HL-60/S4 treated with phorbol 12-myristate 13-acetate at 8.2 ng/mL for 4 days and 3 days (cell line): ENCODE results near the gene SERPINE2.

Experiments
- in situ Hi-C: fragments of 300-500 bp; cut with MboI; formaldehyde crosslinking; loops from 2 replicates; pipeline ENCODE4 v1.15.0; 2022; ENCODE audit warnings: low sequenced_read_pairs

The SERPINE2 gene

DNA sequence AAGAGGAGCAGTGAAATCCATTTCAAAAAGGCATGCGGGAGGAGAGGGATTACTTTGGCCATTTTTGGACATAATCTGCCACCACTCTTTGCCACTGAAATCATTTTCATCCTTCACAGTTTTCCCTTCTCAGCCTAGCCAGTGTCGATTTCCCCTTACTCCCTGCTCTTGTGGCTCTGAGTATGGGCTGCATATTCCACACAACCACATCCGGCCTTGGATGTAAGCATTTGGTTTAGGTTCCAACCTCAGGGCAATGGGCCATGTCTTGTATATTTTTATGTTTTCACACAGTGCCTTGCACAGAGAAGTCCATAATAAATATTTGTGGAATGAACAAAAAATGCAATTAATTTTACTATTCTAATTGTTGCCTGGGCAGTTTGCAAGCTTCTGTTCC lies 7.7 kb upstream of the SERPINE2 start:
- in situ Hi-C loops, result no loop called here

DNA sequence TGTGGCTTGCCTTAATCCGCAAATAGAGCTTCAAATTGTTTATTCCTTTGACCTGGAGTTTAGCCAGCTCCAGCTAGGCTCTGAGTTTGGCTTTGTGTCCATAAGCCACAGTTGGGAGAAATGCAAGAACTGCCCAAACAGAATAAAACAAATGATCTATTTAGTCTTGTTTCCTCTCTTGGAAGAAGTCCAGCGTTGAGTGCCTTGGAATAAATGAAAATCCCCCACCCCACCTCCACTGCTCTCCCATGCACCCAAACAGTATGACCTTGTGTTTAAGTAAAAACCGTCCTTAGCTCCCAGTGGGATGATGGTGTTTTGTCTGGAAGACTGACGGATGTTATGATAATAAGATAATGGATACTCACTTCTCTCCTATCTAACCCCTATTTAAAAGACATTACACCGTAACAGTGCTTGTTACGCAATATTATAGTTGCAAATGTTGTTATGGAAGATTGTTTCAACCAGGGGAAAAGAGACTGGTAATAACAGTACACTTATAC lies 3.2 kb upstream of the SERPINE2 start:
- in situ Hi-C loops, result no loop called here

DNA sequence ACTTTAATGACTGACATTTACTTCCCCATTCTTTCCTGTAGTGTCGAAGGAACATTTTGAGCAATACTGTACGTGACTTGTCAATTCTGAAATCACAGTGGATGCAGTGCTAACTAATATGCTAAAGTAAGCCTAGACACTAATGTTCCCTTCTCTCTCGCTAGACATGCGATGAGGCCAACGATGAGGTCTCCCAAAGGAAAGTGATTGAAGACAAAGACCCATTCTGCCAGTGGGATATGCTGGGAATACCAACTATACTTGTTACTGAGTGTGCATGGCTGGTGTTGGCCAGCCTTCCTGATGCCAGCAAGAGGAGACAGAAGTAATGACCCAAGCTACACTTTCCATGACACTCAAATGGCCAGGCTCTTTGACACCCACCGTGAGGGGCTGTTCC lies 2.5 kb upstream of the SERPINE2 start:
- in situ Hi-C loops, result no loop called here

DNA sequence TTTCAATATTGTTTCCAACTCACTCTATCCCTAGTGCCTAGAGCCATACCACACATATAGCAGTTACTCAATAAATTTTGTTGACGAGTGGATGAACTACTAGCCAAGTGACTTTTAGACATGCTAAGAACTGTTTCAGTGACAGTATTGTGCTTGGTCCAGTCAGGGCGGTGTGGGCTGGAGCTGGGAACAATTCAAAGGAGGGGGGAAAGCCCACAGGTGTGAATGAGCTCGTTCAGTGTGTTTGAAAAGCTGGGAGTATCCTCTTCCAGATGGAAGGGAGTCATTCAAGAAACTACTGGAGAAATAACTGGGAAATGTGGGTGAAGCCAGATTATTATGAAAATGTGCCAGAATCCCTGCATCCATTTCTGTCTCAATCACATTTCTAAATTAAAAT lies 1.7 kb upstream of the SERPINE2 start:
- in situ Hi-C loops, result no loop called here

DNA sequence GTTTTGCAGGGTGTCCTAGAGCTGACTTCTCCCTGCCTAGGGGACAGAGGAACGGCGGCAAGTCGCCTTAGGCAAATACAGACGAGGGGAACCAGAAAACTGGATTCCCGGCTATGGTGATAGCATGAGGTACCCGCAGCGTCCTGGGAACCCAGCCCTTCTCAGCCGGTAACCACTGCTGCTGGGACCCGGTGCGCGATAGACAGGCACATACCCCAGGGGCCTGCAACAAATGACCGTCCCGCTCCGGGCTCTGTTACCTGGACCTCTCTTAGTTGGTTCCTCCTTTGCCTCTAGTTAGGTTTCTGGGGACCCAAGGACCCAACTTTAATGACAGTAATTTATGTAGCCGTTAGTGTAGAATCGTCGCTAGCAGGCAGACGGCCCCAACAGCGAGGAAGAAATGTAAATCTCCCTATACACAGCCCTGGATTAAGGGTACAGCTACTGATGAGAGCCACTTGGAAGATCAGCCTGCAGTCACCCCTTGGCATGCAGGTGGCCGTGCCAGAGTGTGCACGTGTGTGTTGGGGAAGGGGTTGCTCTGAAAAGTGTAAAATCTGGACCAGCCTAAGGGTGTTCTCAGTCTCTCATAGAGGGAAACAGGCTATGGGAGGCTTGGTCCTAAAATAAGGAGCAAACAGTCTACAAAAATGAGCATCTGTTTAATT lies 819 bp upstream of the SERPINE2 start:
- in situ Hi-C loops, result no loop called here

DNA sequence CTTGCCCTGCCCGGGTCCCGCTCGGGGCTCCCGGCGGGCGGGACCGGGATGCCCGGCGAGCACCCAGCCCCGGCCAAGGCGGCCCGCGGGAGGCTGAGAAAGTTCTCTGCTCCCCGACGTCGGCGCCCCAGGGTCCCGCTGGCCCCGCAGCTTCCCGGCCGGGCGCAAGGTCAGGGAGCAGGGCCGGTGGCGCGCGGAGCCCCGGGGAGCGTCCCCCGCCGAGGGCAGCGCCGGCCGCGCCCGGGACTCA lies 331 bp downstream of the SERPINE2 start:
- in situ Hi-C loops, result no loop called here

DNA sequence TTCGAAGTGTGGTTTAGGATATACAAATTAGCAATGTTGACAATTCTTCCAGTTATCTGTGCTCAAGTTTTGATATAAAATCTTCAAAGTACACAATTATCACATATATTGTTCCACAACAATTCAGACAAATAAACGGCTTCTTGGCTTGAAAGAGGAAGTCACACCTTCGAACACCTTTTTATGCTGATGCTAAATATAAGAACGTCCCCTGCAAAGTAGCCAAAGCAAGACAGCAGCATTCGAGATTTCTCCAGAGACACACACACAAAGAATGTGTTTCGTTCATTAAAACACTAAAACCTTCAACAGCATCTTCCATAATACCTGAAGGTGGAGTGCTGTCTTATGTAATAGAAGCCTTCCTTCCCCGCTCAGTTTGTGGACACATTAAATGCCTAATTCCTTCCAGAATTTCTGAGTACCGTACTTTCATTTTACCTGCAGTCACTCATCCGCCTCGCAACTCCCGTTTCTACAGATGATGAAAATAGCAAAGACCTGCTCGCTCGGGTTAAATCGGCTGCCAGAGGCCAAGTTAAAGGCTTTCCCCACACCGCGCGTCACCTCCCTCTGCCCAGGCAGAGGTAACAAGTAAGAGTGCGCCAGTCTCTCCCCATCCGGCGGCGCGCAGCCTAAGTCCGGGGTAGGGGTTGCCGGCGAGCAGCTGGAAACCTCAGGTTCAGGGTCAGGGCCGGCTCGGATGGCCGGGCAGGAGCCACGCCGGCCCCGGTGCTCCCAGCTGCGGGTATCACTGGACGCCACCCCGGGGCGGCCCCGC lies 847 bp downstream of the SERPINE2 start:
- in situ Hi-C loops, result no loop called here

DNA sequence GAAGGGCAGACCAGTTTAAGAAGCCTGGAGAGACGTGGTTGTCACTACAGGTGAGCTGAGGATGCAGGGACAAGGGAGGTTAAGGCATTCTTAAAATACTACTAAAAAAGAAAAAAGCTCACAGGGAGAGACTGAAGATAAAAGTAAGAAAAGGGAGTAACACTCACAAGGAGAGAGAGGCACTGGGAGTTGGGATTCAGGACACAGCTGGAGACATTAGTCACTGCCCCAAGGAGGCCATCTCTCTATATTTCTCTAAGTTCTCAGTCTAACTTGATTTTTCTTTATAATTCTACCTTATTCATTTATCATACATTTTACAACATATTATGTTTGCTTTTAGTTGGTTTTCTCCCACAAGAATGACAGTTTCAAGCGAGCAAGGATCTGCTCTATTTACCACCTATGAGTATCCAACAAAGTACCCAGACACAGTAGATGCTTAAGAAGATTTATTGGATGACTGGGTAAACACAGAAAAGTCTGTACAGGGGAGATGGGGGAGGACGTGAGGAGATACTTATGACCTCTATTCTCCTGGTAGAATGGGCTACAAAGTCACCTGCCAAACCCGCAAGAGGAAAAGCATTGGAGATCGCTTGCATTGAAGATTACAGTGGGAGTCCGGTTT lies 2.2 kb downstream of the SERPINE2 start:
- in situ Hi-C loops, result no loop called here

DNA sequence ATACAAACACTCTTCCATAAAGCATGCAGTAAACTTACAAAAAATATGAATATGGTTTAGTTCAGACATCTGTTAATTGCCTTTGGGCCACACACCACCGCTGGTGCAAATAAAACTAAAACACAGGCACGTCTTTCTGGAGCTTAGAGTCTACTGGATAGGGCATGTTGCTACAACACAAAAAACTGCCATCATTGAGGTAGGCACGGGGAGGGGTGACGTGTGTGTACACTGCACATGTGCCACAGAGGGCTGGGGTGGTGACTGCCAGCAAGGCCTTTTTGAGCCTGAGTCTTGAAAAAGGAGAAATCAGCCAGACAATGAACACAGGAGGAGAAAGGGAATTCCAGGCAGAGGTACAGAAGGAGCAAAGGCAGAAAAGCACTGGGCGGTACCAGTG lies 5.1 kb downstream of the SERPINE2 start:
- in situ Hi-C loops, result no loop called here

DNA sequence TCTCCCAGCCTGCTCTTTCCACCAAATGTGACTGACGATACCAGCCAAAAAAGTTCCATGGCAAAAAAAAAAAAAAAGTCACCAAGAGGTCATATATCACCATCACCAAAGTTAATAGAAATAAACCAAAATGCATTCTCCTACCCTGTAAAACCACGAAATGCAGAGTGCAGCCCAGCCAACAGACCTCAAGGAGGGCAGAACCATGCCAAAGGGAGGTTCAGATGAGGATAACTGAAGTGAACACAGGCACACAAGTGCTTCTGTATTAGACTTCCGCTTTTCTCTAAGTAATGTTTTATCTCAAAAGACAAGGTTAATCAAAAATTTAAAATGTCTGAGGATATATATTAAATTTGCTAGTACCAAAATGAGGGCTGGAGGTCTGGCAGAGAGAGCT lies 5.5 kb downstream of the SERPINE2 start:
- in situ Hi-C loops, result no loop called here

DNA sequence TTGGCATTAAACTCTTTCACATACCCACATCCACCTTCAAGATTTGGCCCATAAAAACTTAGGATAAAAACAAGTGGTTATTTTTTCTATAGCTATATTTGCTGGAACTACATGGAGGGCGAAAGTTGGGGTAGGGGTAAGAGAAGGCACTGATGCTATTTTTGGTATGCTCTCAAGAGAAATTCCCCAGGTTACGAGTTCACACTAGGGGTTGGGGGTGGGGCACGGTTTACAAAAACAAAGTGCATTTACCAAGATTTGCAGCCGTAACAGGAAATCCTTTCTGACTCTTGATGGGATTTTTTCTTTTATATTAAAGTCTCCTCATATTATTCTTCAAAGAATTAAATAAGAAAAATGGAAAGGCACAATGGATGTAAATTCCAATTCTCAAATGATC lies 6.8 kb downstream of the SERPINE2 start:
- in situ Hi-C loops, result no loop called here

DNA sequence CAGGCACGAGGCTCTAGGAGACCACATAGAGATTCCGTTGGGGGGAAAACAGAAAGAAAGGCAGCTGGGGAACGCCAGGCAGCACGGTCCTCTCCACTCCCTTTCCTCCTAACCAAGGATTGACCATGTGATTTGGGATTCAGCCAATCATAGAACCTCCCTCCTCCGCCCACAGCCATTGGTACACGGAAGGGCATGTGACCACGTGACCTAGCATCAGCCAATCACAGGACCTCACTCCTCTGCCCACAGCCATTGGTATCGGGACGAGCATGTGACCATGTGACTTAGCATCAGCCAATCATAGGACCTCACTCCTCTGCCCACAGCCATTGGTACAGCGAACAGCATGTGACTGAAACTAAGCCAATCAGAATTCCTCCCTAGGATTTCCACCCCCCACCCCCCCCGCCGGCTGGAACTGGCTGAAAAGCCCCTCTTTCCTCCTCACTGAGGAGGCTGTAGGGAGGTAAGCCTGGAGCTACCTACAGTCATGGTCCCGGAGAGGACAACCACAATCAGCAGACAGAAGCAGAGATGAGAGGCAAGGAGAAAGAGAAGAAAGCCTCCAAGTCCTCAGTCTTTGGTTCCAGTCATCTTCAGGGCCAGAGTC lies 7.6 kb downstream of the SERPINE2 start:
- in situ Hi-C loops, result no loop called here

DNA sequence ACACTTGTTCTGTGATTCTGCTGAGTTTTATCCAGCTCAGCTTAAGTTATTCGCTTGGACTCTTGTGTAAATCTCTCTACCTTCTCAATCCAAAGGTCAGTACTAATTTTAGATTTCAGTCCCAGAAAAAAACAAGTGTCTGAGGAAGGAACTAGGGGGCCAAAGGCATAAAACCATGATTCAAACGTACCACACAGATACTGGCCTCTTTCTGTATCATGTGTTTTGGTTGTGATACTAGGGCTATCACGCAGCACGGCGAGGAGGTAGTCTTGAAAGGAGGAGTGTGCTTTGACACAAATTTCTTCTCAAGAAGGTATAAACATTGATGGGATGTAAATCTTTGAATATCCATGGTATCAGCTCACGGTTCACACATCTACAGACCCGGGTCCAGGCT lies 8.3 kb downstream of the SERPINE2 start:
- in situ Hi-C loops, result no loop called here

DNA sequence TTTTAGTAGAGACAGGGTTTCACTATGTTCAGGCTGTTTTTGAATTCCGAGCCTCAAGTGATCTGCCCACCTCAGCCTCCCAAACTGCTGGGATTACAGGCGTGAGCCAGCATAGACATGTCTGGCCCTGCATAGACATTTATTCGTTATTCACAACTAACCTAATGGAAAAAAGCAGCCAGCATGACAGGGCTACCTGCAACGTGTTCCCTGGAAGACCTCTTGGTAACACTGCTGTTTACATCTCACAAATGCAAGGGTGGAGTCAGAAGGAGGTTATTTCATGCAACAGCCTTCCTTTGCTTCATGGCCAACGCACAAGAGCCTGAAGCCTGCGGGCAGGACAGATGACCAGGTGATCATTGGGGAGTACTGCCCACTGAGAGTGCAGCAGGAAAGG lies 9.2 kb downstream of the SERPINE2 start:
- in situ Hi-C loops, result no loop called here

DNA sequence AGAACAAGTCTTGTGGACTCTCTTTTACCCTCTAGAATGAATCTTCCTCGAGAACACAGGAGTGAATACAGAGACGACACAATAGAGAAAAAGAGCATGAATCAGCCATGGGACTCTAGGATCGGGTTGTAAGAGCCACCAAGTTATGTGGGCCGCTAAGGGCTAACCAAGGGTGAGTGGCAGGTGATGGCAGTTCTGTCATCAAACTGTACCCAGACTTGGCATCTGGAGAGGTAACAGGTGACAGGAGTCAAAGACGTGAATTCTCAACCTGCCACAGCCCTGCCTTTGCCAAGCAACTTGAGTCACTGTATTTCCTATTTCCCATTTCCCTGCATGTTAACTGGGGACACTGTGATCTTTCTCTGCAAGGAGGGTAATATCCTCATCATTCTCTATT lies 11.2 kb downstream of the SERPINE2 start:
- in situ Hi-C loops, result no loop called here

DNA sequence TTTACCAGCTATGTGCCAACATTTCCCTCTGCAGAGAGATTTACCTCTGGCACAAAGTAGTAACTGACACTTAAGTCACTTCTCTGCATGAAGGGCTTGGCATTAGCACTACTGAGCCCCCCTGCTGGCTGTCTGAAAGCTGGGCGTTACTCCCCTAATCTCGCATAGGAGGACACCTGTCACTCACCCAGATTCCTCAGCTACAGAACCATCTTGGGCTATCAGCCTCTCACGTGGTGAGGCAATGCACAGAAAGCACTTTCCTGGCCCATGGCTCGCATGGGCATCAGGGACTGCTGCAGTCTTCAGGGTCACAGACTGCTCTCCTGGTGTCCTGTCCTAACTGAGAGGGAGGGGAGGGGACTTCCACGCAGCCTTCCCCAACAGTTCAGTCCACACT lies 12.0 kb downstream of the SERPINE2 start:
- in situ Hi-C loops, result no loop called here

DNA sequence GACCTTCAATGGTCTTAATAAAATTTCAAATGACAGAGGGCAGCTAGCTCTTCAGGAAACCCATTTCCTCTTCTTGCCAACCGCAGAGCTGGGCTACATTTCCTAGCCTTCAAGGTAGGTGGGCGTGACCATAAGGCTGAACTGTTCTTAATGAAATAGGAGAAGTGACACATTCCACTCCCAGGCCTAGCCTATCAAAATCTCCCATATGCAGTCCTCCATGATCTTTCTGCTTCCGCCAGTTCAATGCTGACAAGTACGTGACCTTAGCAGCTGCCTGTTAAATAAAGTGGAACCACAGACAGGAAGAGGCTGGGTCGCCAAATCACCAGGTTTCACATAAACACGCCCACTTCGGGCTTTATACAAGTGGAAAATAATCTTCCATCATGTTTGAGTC lies 13.2 kb downstream of the SERPINE2 start:
- in situ Hi-C loops, result no loop called here

DNA sequence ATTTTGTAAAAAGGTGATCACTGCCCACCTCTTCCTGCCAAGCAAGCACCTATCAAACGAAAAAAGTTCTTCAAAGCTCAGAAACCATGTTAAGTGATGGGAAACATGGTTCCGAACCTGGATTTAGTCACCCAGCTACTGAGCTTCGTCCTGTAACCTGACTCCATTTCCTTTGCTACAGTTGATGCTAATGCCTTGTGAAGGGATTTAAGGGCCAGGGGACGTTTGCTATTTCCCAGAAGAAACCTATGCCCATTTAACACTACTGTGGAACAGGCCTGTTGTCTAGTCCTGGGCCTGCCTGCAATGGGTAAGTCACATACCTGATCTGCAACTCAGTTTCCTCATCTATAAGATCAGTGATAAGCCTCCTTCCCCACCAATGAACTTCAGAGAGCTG lies 14.8 kb downstream of the SERPINE2 start:
- in situ Hi-C loops, result no loop called here

DNA sequence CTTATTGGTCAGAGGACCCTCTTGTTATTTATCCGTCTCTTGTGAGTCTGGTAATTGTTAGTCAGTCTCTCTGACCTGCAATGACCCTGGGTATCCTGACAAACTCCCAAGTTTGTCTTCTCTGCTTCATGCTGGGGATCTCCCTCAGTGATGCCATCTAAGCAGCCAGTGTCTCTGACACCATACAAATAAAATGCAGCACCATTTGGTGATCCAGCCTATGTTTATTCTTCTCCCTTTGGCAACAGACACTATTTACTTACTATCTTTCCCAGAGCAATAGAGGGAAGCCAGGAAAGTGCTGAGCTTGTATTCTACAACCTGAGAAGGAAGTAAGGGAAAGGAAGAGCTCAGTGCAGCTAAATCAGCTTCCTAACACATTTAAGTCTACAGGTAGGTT lies 15.9 kb downstream of the SERPINE2 start:
- in situ Hi-C loops, result no loop called here

DNA sequence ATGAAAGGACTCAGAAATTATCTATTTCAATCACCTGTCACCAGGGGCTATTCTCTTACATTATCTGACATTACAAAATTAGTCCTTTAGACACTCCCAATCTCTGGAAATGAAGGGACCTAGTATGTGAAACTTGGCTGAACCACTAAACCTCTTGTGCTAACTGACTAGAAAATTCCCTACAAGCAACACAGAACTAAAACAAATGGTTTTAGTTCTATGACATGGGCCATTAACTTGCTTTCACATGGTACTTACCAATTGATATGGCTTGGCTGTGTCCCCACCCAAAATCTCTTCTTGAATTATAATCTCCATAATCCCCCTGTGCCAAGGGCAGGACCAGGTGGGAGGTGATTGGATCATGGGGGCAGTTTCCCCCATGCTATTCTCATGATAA lies 16.6 kb downstream of the SERPINE2 start:
- in situ Hi-C loops, result no loop called here

DNA sequence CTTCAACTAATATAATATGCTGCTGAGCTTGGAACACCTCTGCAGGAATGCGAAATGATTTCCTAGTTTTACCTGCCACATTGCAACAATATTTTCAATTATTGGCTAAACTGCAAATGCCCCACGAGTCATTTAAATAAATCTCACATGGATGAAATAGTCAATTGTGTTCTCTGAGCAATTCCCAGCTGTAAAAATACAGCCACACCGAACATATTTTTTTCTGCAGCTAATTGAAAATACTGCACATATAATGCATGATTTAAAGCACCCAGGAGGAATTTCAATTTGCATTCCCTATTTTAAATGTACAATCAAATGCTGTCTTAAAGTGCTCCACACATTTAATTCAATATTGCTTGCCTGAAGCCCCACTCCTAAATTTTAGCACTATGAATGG lies 18.6 kb downstream of the SERPINE2 start:
- in situ Hi-C loops, result no loop called here

DNA sequence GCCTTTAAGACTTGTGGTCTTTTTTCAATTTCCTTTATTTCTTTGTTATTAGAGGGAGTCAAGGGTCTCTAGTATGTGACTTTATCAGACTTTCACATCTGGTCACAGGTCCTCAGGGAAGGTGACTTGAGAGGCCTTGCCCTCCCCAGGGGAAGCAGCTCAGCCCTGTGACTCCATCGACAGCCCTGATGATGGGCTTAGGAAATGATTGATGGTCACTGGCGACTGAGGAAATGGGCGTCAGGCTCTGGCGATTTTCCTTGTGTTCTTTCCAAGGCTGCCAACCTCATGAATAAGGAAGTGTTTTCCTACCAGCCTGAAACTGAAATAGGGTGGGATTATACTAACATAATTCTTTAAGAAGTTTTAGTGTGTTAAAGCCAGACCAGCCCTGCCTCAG lies 21.1 kb downstream of the SERPINE2 start:
- in situ Hi-C loops, result no loop called here
